ENCODE results near the gene RFPL2.
"Not testable (repeated sequence)": the region's sequence is repeated elsewhere in the genome, so short reads cannot be mapped to it uniquely, and the experiment has no call there.

The RFPL2 gene

DNA sequence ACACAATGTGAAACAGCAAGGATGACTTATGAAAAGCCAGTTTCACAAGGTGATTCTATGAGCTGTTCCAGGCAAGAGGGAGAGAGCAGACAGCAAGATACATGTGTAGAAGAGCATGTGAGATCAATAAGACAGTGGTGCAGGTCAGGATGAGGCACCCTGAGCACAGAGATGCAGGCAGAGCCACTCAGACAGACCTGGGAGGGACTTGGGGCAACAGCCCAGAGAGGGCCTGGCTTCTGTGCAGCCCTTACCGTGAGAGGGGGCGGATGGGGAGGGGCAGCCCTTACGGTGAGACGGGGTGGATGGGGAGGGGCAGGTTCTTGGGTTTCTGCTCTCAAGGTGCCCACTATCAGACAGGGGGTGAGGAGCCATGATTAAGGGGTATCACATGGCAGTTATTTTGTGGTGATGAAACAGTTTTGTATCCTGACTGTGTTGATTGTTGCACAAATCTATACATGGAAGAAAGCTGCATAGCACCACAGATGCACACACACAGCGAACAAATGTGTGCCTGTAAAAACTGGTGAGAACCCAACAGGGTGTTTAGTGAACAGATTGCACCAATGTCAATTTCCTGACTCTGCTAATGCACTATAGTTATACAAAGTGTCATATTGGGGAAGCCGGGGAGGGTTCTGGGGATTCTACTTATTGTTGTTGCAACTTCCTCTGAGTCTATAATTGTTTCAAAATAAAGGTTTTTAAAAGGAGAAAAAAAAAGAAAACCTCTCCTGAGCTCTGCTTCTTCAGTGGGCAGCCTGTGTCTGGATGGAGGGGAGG, 40.6 kb downstream of the RFPL2 start:
- no peak for DNase-seq (ENCODE audit: low read depth, low spot score)

DNA sequence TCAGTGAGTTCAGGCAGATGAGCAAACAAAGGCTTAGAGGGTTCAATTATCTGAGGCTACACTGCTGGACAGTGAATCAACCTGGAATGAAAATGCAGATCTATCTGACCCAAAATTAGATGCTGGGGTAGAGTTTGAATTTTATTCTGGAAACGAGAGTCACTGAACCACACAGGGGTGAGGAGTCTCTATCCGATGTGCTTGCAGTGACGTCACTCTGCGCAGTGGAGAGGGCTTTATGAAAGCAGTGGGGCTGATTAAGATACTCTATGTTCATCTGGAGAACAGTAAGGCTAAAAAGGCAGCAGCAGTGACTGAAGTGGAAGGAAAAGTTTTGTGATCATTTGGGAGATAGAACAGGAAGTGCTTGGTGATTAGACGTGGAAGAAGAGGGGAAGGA, 44.5 kb downstream of the RFPL2 start:
- not testable (repeated sequence) for DNase-seq (ENCODE audit: low read depth, low spot score)

DNA sequence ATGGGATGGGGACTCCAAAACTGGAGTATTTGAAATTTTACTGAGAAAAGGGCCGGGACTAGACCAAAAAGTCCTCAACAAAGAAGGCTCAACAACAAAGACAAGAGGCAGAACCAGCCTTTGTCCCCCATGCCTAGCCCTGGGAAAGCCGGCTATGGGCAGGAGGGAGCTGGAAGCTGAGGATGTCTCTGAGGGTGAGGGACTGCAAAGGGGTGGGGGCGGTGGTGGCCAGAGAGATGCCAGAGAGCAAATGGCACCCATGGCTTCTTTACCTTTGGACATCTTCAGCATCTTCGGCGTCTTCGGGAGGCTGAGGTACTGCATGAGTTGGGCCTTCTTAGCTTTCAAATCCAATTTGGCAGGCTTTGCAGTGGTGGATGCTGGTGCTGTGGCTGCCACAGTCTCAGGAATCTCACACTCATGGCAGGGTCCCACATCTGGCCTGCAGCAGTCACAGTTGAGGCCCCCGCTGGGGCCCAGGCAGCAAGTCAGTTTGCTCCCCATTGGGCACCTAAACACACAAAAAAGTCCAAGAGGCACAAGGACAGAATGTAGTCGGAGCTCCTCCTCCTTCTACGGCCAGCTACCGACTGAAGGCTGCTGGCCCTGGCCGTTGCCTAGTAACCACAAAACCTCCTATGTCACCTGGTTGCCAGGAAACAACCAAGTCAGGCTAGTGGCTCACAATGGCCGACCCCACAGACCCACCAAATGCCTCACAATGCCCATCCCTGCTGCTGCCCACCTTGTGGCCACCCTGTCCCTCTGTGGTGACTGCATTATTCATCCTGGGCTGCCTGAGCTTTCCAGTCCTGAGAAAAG, 46.0 kb downstream of the RFPL2 start, which contains the start of gene C22orf42:
C22orf42 (minus strand) TSS at position 592 of the 822 bp plus-strand sequence; CDS start at position 504, 88 bp downstream.
- DNase-seq (ENCODE audit: low read depth, low spot score), result no peak

- not testable (repeated sequence) for DNase-seq (ENCODE audit: low read depth, low spot score)
Observed at GRCh38 chr22:32157632-32158031, 47.2 kb downstream of the RFPL2 start.

DNA sequence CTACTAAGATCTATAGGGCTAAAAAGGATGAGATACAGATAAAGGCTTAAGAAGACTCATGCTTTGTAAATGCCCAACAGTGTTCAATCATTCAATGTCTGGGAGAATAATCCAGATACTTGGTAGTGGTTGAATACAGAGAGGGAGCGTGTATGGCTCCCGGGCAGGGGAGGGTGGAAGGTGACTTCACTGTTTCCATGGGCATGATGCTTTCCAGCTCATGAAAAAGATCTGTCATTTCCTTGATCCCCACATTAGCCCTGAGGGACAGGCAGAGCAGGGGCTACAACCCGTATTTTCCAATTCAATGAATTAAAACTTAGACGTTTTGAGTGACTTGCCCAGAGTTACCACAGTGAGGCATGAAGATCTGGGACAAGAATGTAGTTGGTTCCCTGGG, 50.1 kb downstream of the RFPL2 start:
- not testable (repeated sequence) for DNase-seq (ENCODE audit: low read depth, low spot score)

- DNase-seq (ENCODE audit: low read depth, low spot score), result not testable (repeated sequence)
Observed at GRCh38 chr22:32151641-32152040, 53.2 kb downstream of the RFPL2 start.

GRCh38 chr22:32150647-32151046, 54.2 kb downstream of the RFPL2 start:
- DNase-seq (ENCODE audit: low read depth, low spot score), result not testable (repeated sequence)

DNA sequence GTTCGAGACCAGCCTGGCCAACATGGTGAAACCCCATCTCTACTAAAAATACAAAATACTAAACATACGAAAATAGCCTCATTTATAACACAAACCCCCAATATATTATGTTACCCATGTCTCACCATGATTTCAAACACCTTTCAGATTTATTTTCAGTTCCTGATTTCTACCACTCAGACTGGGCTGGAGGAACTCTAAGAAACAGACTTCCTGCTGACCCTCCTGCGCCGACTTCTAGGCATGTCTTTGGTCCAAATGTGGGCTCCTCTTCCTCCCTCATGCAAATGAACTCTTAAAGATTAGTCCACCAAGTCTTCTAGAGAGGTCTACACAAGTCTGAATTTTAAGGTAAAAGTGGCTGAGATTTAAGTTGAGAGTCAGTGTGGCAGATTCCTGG, 56.5 kb downstream of the RFPL2 start:
- DNase-seq (ENCODE audit: low read depth, low spot score), result not testable (repeated sequence)

DNA sequence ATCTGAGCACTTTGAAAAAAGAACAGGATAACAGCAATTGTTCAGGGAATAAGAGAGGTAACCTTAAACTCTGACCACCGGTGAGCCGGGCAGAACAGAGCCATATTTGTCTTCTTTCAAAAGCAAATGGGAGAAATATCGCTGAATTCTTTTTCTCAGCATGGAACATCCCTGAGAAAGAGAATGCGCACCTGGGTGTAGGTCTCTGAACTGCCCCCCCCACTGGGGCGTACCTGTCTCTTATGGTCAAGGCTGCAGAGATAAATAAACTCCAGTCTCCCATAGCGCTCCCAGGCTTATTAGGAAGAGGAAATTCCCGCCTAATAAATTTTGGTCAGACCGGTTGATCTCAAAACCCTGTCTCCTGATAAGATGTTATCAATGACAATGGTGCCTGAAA, 57.7 kb downstream of the RFPL2 start:
- DNase-seq (ENCODE audit: low read depth, low spot score), result not testable (repeated sequence)

GRCh38 chr22:32144496-32145274, 60.2 kb downstream of the RFPL2 start:
- no peak for DNase-seq (ENCODE audit: low read depth, low spot score)

- DNase-seq (ENCODE audit: low read depth, low spot score), result no peak
Observed at GRCh38 chr22:32142600-32142999, 62.3 kb downstream of the RFPL2 start.

DNA sequence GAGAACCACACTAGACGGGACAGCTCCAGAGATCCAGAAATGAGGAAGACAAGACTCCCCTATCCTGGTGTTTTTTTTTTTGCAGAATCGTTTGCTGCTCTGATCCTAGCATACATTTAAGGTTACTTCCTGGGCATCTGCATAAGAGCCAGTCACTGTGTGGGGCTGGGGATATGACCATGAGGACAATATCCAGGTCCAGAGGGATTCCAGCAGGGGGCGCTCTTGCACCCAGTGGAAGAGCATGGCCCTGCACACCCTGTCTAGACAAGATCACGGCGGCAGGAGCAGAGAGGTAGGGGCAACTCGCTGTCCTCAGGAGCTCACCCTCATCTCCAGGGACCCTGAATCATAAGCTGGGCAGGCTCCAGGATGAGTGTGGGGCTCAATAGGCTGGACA, 64.2 kb downstream of the RFPL2 start:
- DNase-seq (ENCODE audit: low read depth, low spot score), result not testable (repeated sequence)
